Thyroid gland (tissue), 4 donors: ENCODE data around the gene ST7. TPM values are rescaled to one million over a fixed set of nuclear protein-coding genes. Genes with fewer than 3 reads are reported as not detected.

ENCODE experiments used
- DNase-seq, 2 donors: peaks; one replicate each; pipeline ENCODE4 v3.0.0-alpha.2; 2019
- H3K27ac ChIP-seq, 3 donors: fragments of 200-600 bp; sonication (generic); 1 replicate in 2 of 3; 2 replicates in 1 of 3; pipeline ENCODE4 v1.5.1; 2016 to 2019; ENCODE audit warnings: mild to moderate bottlenecking in 1 of 3, moderate library complexity in 1 of 3
- H3K27me3 ChIP-seq: fragments of 200-600 bp; sonication (generic); one replicate; pipeline ENCODE4 v1.5.1; 2019
- H3K36me3 ChIP-seq, 2 donors: fragments of 200-600 bp; sonication (generic); one replicate each; pipeline ENCODE4 v1.5.1; 2016 to 2019
- H3K4me1 ChIP-seq, 2 donors: fragments of 200-600 bp; sonication (generic); one replicate each; pipeline ENCODE4 v1.5.1; 2017 to 2019
- H3K4me3 ChIP-seq, 3 donors: fragments of 200-600 bp; sonication (generic); replicated peaks in 1 of 3; 1 replicate in 2 of 3; 2 replicates in 1 of 3; pipeline ENCODE4 v1.5.1; 2016; ENCODE audit warnings: mild to moderate bottlenecking in 1 of 3
- H3K9me3 ChIP-seq: fragments of 200-600 bp; sonication (generic); one replicate; pipeline ENCODE4 v1.5.1; 2017
- CTCF ChIP-seq, 6 experiments: fragments of 200-600 bp in 3 of 6; fragments of 450-650 bp in 3 of 6; sonication (generic) in 3 of 6; IDR thresholded peaks; one replicate each; pipeline ENCODE4 v1.5.1; 2016 to 2019; ENCODE audit warnings: antibody characterized with exemption in 6 of 6, mild to moderate bottlenecking in 2 of 6, inconsistent platforms in 1 of 6, moderate library complexity in 1 of 6
- POLR2A ChIP-seq, 2 donors: fragments of 450-650 bp; IDR thresholded peaks; one replicate each; pipeline ENCODE4 v1.6.1; 2017; ENCODE audit warnings: antibody characterized with exemption in 2 of 2, mild to moderate bottlenecking in 2 of 2, moderate library complexity in 1 of 2
- WGBS, 2 donors: methylation state at CpG; one replicate each; pipeline ENCODE4 v1.1.5; 2017; 5-methylcytosine and 5-hydroxymethylcytosine counted together
- intact Hi-C: fragments of 100-400 bp; cut with DNase I; formaldehyde crosslinking; loops from one replicate; pipeline ENCODE4 v1.15.1; 2023
- total RNA-seq, 4 donors: library from RNA; depleted of rRNA; stranded (reverse); fragments of >200 nt; gene quantifications; one replicate each; pipeline ENCODE4 v1.2.3, GENCODE V29; 2016

ST7 gene
- total RNA-seq, 4 donors from 2014 or later = 62.8 to 75.1 (median 66.7) TPM

DNA sequence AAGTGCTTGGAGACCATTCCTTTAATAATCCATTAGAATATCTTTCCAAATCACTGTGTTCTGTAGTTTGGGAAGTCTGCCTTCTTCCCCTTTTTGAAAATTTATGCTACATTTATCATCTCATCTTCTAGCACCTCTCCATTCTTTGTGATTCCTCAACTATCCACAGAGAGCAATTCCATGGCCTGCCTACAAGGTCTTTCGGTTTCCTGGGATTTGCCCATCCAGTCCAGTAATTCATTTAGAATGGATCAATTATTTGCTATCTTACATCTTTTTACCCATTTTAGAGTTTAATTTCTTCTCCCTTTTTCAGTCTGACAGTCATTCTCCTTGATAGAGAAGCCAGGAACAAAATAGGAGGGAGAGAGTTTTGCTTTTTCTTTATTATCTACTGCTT is 179.8 kb downstream of the ST7 start:
- no peaks in the 10 kb centered on the region for H3K9me3 ChIP-seq
- H3K4me1 ChIP-seq = peaks cover 0 to 5% of the 10 kb centered on the region in 2 donors
- no peaks in the 10 kb centered on the region for H3K27me3 ChIP-seq
- intact Hi-C loops = no loop called here
- TF ChIP-seq CTCF (IDR thresholded peaks at IDR 0.05) (no peak), POLR2A (IDR thresholded peaks at IDR 0.05) (no peak)
- H3K4me3 ChIP-seq = no peak overlapping the region
- WGBS, 2 donors = 98 to 100% methylated on average over 1 of the region's 1 CpG
- H3K27ac ChIP-seq = no peak overlapping the region
- DNase-seq = no peak
- H3K36me3 ChIP-seq = no peaks in the 10 kb centered on the region

GRCh38 chr7:117134411-117134810 is 181.1 kb downstream of the ST7 start:
- no peak for DNase-seq
- no peaks in the 10 kb centered on the region for H3K36me3 ChIP-seq
- intact Hi-C loops = no loop called here
- no peaks in the 10 kb centered on the region for H3K27me3 ChIP-seq
- WGBS, 2 donors = 95 to 100% methylated on average over 1 of the region's 1 CpG
- H3K27ac ChIP-seq = no peak overlapping the region
- TF ChIP-seq CTCF (IDR thresholded peaks at IDR 0.05) (no peak), POLR2A (IDR thresholded peaks at IDR 0.05) (no peak)
- peaks cover 0 to 5% of the 10 kb centered on the region in 2 donors for H3K4me1 ChIP-seq
- H3K4me3 ChIP-seq = no peak overlapping the region
- no peaks in the 10 kb centered on the region for H3K9me3 ChIP-seq

DNA sequence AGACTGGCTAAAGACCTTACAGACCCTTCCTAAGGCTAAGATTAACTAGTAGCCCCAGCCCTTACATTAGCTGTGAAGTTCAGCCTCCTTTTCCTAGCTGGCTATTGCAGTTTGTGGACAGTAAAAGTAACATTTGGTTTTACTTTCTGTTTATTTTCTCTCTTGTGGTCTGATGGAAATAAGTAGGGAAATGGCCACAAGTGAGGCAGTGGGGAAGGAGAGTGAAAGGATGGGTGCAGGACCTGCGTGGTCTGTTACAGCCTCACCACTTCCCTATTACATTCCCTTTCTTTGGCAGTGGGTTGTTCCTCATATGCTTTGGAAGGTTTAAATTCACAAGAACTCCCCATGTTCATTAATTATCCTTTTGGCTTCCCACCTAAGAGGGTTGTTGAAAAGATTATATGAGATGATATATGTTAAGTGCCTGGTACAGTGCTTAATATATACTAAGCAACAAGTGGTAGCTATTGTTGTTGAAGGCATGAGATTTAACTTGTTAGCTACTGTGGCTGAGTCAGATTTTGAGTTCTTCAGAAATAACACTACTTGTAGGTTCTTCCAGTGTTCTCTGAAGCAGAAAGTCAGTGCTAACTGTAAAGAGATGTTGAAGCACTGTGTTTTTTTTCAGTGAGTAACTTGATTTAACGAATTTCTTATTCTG is 181.7 kb downstream of the ST7 start:
- no peaks in the 10 kb centered on the region for H3K36me3 ChIP-seq
- no peaks in the 10 kb centered on the region for H3K9me3 ChIP-seq
- H3K27ac ChIP-seq = no peak overlapping the region
- H3K27me3 ChIP-seq = no peaks in the 10 kb centered on the region
- peaks cover 0 to 5% of the 10 kb centered on the region in 2 donors for H3K4me1 ChIP-seq
- no peak for TF ChIP-seq CTCF (IDR thresholded peaks at IDR 0.05)
- TF ChIP-seq POLR2A (IDR thresholded peaks at IDR 0.05) = no peak
- H3K4me3 ChIP-seq = no peak overlapping the region
- intact Hi-C loops = no loop called here
- 69 to 72% methylated on average over 2 of the region's 2 CpGs for WGBS, 2 donors
- DNase-seq = no peak

DNA sequence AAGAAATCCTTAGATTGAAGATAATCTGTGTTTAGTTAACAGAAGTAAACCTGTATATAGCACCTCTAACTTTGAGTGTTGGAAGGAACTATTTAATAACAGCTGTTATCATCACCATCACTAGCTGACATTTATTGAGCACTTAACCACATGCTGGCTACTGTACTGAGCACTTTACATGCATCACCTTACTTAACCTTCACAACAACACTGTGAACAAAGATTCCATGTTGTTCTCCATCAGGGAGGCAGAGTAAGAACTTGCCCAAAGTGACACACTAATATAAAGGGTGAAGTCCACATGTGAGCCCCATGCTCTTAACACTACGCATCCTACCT is 182.2 kb downstream of the ST7 start:
- WGBS, 2 donors = 92 to 100% methylated on average over 1 of the region's 1 CpG
- Histone ChIP-seq H3K27ac (no peak overlapping the region), H3K27me3 (no peaks in the 10 kb centered on the region), H3K4me3 (no peak overlapping the region), H3K9me3 (no peaks in the 10 kb centered on the region), H3K36me3 (no peaks in the 10 kb centered on the region), H3K4me1 (peaks cover 0 to 5% of the 10 kb centered on the region in 2 donors)
- TF ChIP-seq POLR2A (IDR thresholded peaks at IDR 0.05) (no peak), CTCF (IDR thresholded peaks at IDR 0.05) (no peak)
- DNase-seq = no peak
- intact Hi-C loops = no loop called here

DNA sequence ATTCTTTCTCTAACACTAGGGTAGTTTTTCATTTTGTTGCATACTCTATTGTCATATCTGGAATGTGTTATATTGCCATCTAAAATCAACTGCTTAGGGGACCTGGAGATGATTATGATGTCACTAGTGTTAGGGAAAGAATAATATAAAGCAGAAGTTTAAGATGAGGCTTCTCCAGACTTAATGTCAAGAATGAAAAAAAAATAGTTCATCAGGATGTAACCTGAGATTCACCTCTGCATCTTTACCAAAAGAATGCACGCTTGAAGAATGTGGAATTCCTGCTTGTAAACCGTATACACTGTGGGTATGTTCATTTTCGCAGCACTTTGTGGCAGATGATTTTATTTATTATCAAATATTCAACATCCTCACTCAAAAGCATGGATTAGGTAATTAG is 184.6 kb downstream of the ST7 start:
- H3K36me3 ChIP-seq = no peaks in the 10 kb centered on the region
- no peak overlapping the region for H3K27ac ChIP-seq
- no peaks in the 10 kb centered on the region for H3K27me3 ChIP-seq
- intact Hi-C loops = no loop called here
- H3K4me1 ChIP-seq = peaks cover 0 to 5% of the 10 kb centered on the region in 2 donors
- no peak for DNase-seq
- TF ChIP-seq POLR2A (IDR thresholded peaks at IDR 0.05) (no peak), CTCF (IDR thresholded peaks at IDR 0.05) (no peak)
- WGBS, 2 donors = 94 to 95% methylated on average over 3 of the region's 3 CpGs
- H3K9me3 ChIP-seq = no peaks in the 10 kb centered on the region
- no peak overlapping the region for H3K4me3 ChIP-seq
